Right atrium auricular region (tissue), 2 donors: ENCODE results near the gene SLC8A1. TPM values are rescaled to one million over a fixed set of nuclear protein-coding genes. Genes with fewer than 3 reads are reported as not detected.

Experiments
- DNase-seq: peaks from one replicate; pipeline ENCODE4 v3.0.0-alpha.2; 2019; ENCODE audit warnings: low spot score
- H3K27ac ChIP-seq, 2 donors: fragments of 200-600 bp; sonication (generic); 1 replicate in 1 of 2; 2 replicates in 1 of 2; pipeline ENCODE4 v1.5.1; 2016 to 2019
- H3K27me3 ChIP-seq, 2 donors: fragments of 200-600 bp; sonication (generic); one replicate each; pipeline versions ENCODE4 v1.5.1 to v1.6.0; 2017 to 2019
- H3K36me3 ChIP-seq: fragments of 200-600 bp; sonication (generic); one replicate; pipeline ENCODE4 v1.5.1; 2016
- H3K4me1 ChIP-seq, 2 donors: fragments of 200-600 bp; sonication (generic); one replicate each; pipeline versions ENCODE4 v1.5.1 to v1.6.0; 2017 to 2019
- H3K4me3 ChIP-seq, 2 donors: fragments of 200-600 bp; sonication (generic); 1 replicate in 1 of 2; 2 replicates in 1 of 2; pipeline ENCODE4 v1.5.1; 2017 to 2019; ENCODE audit warnings: mild to moderate bottlenecking in 1 of 2, moderate library complexity in 1 of 2
- H3K9me3 ChIP-seq, 2 donors: fragments of 200-600 bp; sonication (generic); one replicate each; pipeline ENCODE4 v1.5.1; 2019
- total RNA-seq, 2 donors: library from RNA; depleted of rRNA; stranded (reverse); fragments of >200 nt; gene quantifications; one replicate each; pipeline ENCODE4 v1.1.0, GENCODE V29; 2016
- TF ChIP-seq, protein P1 (sequence below), 2 donors: fragments of 200-600 bp; sonication (generic); IDR thresholded peaks; one replicate each; pipeline ENCODE4 v1.5.1; 2019; ENCODE audit warnings: antibody characterized with exemption in 2 of 2

Gene SLC8A1
- total RNA-seq, 2 donors from 2014 or later: 493 to 738 TPM

GRCh38 chr2:40352703-40353099 is 99.2 kb downstream of the SLC8A1 start:
- H3K27me3 ChIP-seq: no peaks in the 10 kb centered on the region
- TF ChIP-seq, protein P1, sequence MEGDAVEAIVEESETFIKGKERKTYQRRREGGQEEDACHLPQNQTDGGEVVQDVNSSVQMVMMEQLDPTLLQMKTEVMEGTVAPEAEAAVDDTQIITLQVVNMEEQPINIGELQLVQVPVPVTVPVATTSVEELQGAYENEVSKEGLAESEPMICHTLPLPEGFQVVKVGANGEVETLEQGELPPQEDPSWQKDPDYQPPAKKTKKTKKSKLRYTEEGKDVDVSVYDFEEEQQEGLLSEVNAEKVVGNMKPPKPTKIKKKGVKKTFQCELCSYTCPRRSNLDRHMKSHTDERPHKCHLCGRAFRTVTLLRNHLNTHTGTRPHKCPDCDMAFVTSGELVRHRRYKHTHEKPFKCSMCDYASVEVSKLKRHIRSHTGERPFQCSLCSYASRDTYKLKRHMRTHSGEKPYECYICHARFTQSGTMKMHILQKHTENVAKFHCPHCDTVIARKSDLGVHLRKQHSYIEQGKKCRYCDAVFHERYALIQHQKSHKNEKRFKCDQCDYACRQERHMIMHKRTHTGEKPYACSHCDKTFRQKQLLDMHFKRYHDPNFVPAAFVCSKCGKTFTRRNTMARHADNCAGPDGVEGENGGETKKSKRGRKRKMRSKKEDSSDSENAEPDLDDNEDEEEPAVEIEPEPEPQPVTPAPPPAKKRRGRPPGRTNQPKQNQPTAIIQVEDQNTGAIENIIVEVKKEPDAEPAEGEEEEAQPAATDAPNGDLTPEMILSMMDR (IDR thresholded peaks at IDR 0.05): no peak
- no peak overlapping the region for H3K4me3 ChIP-seq
- H3K9me3 ChIP-seq: no peaks in the 10 kb centered on the region
- H3K27ac ChIP-seq: peak overlapping the region; percentile 23 to 70
- H3K36me3 ChIP-seq: no peaks in the 10 kb centered on the region
- DNase-seq: no peak
- H3K4me1 ChIP-seq: peaks cover 0 to 56% of the 10 kb centered on the region in 2 donors

DNA sequence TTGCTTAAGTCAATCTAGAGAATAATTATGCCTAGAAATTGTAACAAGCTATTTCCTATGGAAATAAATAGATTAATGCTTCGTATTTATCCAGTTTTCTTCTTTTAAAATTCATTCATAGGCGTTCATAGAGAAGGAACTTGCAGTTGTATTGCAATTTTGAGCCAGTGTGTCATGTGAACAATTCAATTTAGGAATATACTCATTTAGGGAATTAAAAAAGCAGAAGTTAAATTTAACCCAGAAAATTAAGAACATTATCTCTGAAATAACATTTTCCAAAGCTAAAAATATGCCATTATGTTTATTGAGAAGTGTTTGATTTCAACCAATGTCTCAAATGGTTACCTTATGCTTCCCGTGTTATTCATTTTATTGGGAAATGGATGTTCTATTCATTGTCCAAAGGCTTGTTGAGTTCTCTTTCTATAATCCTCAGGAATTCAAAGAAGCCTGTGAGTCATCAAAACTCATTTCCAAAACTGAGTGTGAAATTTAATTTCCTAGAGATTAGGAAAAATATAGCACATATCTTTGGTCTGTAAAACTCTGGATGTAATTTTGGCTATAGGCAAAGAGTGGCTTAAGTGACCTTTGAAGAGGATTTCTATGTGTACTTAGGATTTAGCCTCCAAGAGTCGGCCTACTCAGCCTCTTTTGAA is 99.7 kb downstream of the SLC8A1 start:
- no peaks in the 10 kb centered on the region for H3K27me3 ChIP-seq
- peaks cover 0 to 59% of the 10 kb centered on the region in 2 donors for H3K4me1 ChIP-seq
- H3K9me3 ChIP-seq: no peaks in the 10 kb centered on the region
- no peak overlapping the region for H3K4me3 ChIP-seq
- H3K36me3 ChIP-seq: no peaks in the 10 kb centered on the region
- TF ChIP-seq, protein P1 (IDR thresholded peaks at IDR 0.05): no peak
- H3K27ac ChIP-seq: peak overlapping the region; percentile 23 to 70
- DNase-seq: no peak

DNA sequence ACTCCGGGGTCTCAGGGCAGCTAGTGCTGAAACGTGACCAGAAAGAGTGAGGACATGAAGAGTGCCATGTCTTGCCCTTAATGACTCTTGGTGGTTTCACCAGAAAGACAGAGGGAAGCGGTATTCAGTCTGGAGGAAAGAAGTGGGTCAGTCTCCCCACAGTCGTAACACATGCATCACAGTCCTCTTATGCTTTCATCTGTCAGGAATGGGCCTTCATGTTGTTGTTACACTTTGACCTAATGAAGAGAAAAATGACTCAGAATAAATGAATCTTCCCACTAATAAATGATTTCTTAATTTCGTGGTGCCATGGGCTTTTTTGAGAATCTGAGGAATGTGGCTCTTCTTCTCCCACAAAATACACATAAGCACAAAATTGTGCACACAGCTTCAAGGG is 103.2 kb downstream of the SLC8A1 start:
- Histone ChIP-seq H3K36me3 (no peaks in the 10 kb centered on the region), H3K4me3 (no peak overlapping the region), H3K27me3 (no peaks in the 10 kb centered on the region), H3K27ac (no peak overlapping the region), H3K9me3 (no peaks in the 10 kb centered on the region), H3K4me1 (peaks cover 3 to 67% of the 10 kb centered on the region in 2 donors)
- DNase-seq: no peak
- TF ChIP-seq, protein P1 (IDR thresholded peaks at IDR 0.05): no peak

DNA sequence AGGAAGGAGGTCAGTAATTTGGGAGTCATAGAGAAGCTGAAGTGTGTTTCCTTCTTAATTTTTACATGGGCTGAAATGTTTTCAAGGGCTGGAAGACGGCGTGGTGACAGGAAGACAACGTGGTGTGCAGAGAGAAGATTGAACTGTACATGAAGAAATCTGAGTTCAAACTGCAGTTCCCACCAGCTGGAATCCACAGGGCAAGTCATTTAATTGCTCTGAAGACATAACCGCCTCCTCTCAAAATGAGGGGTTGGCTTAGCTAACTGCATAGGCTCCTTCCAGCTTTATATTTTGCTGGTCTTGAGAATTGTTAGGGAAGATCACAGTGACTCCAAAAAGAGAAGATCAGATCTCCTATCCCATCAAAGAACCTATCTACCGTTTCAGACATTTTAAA is 103.9 kb downstream of the SLC8A1 start:
- Histone ChIP-seq H3K4me3 (no peak overlapping the region), H3K27ac (no peak overlapping the region), H3K27me3 (no peaks in the 10 kb centered on the region), H3K9me3 (no peaks in the 10 kb centered on the region), H3K36me3 (no peaks in the 10 kb centered on the region), H3K4me1 (peaks cover 3 to 61% of the 10 kb centered on the region in 2 donors)
- no peak for DNase-seq
- TF ChIP-seq, protein P1 (IDR thresholded peaks at IDR 0.05): no peak

- Histone ChIP-seq H3K9me3 (no peaks in the 10 kb centered on the region), H3K4me3 (no peak overlapping the region), H3K4me1 (peaks cover 3 to 51% of the 10 kb centered on the region in 2 donors), H3K27ac (peak overlapping the region; percentile 37 to 80), H3K36me3 (no peaks in the 10 kb centered on the region), H3K27me3 (no peaks in the 10 kb centered on the region)
- TF ChIP-seq, protein P1 (IDR thresholded peaks at IDR 0.05): no peak
- peak; percentile 68 for DNase-seq
These were observed 105.1 kb downstream of the SLC8A1 start for GRCh38 chr2:40346535-40347354.
